ENCODE data around the gene SMOC1. TPM values are rescaled to one million over a fixed set of nuclear protein-coding genes. Genes with fewer than 3 reads are reported as not detected.
A peak's percentile ranks its signal among the peaks of the same experiment; 100 is the strongest.

The SMOC1 gene
- total and polyA plus RNA-seq, 2 donors (not counting 1 experiment from before 2014, with no cell fraction given): 0.06 TPM; not detected in 1

- H3K79me2 ChIP-seq (ENCODE audit: control insufficient read depth, insufficient read depth, low read length): no peaks in the 10 kb centered on the region
- H3K9ac ChIP-seq (ENCODE audit: insufficient read depth, low read length): no peak overlapping the region
- DNase-seq (ENCODE audit: low read depth in 2 of 2): no peak
- no peaks in the 10 kb centered on the region for H4K20me1 ChIP-seq (ENCODE audit: control insufficient read depth, extremely low read depth, insufficient read depth, low read length)
- no peak overlapping the region for H3K27ac ChIP-seq (ENCODE audit: insufficient read depth, low read length)
- no peaks in the 10 kb centered on the region for H3K36me3 ChIP-seq (ENCODE audit: control insufficient read depth, insufficient read depth, low read length)
- no peak overlapping the region for H3K4me2 ChIP-seq (ENCODE audit: extremely low read depth, insufficient read depth, low read length)
- H3K4me1 ChIP-seq (ENCODE audit: control insufficient read depth, extremely low read depth, insufficient read depth, low read length): no peaks in the 10 kb centered on the region
- no peaks in the 10 kb centered on the region for H3K27me3 ChIP-seq (ENCODE audit: control insufficient read depth, insufficient read depth, low read length)
- H2AFZ ChIP-seq (ENCODE audit: low read length): no peak overlapping the region
- TF ChIP-seq EZH2 (IDR thresholded peaks at IDR 0.05; ENCODE audit: low read length, missing control alignments) (no peak), CTCF (conservative IDR thresholded peaks at IDR 0.05 in 1 of 2, IDR thresholded peaks at IDR 0.05 in 1 of 2; ENCODE audit: low read depth in 1 of 2, low read length in 2 of 2) (no peak)
- H3K4me3 ChIP-seq (replicated peaks in 1 of 4; ENCODE audit: control extremely low read depth in 1 of 4, insufficient read depth in 1 of 4, low read depth in 3 of 4, low read length in 4 of 4): no peak overlapping the region
- no peaks in the 10 kb centered on the region for H3K9me3 ChIP-seq (ENCODE audit: control insufficient read depth, insufficient read depth, low read depth, low read length)
Measured at GRCh38 chr14:69994002-69994401, 114.8 kb downstream of the SMOC1 start.

GRCh38 chr14:69996216-69996615, 117.0 kb downstream of the SMOC1 start:
- Histone ChIP-seq H3K9ac (ENCODE audit: insufficient read depth, low read length) (no peak overlapping the region), H3K4me1 (ENCODE audit: control insufficient read depth, extremely low read depth, insufficient read depth, low read length) (no peaks in the 10 kb centered on the region)

GRCh38 chr14:69997849-69998248, 118.6 kb downstream of the SMOC1 start:
- Histone ChIP-seq H2AFZ (ENCODE audit: low read length) (no peak overlapping the region), H3K9me3 (ENCODE audit: control insufficient read depth, insufficient read depth, low read depth, low read length) (no peaks in the 10 kb centered on the region), H3K27me3 (ENCODE audit: control insufficient read depth, insufficient read depth, low read length) (no peaks in the 10 kb centered on the region), H3K4me3 (replicated peaks in 1 of 4; ENCODE audit: control extremely low read depth in 1 of 4, insufficient read depth in 1 of 4, low read depth in 3 of 4, low read length in 4 of 4) (no peak overlapping the region), H3K79me2 (ENCODE audit: control insufficient read depth, insufficient read depth, low read length) (no peaks in the 10 kb centered on the region), H3K36me3 (ENCODE audit: control insufficient read depth, insufficient read depth, low read length) (no peaks in the 10 kb centered on the region), H4K20me1 (ENCODE audit: control insufficient read depth, extremely low read depth, insufficient read depth, low read length) (no peaks in the 10 kb centered on the region), H3K27ac (ENCODE audit: insufficient read depth, low read length) (no peak overlapping the region), H3K4me2 (ENCODE audit: extremely low read depth, insufficient read depth, low read length) (no peak overlapping the region), H3K9ac (ENCODE audit: insufficient read depth, low read length) (no peak overlapping the region), H3K4me1 (ENCODE audit: control insufficient read depth, extremely low read depth, insufficient read depth, low read length) (no peaks in the 10 kb centered on the region)
- peak; percentile 75 to 93 for DNase-seq (ENCODE audit: low read depth in 2 of 2)
- TF ChIP-seq CTCF (conservative IDR thresholded peaks at IDR 0.05 in 1 of 2, IDR thresholded peaks at IDR 0.05 in 1 of 2; ENCODE audit: low read depth in 1 of 2, low read length in 2 of 2): no peak
- TF ChIP-seq EZH2 (IDR thresholded peaks at IDR 0.05; ENCODE audit: low read length, missing control alignments): no peak

More at GRCh38 chr14:69996216-69996615, 117.0 kb downstream of the SMOC1 start:
- TF ChIP-seq EZH2 (IDR thresholded peaks at IDR 0.05; ENCODE audit: low read length, missing control alignments): no peak
- no peak for TF ChIP-seq CTCF (conservative IDR thresholded peaks at IDR 0.05 in 1 of 2, IDR thresholded peaks at IDR 0.05 in 1 of 2; ENCODE audit: low read depth in 1 of 2, low read length in 2 of 2)
- H3K27ac ChIP-seq (ENCODE audit: insufficient read depth, low read length): no peak overlapping the region
- H4K20me1 ChIP-seq (ENCODE audit: control insufficient read depth, extremely low read depth, insufficient read depth, low read length): no peaks in the 10 kb centered on the region
- H3K79me2 ChIP-seq (ENCODE audit: control insufficient read depth, insufficient read depth, low read length): no peaks in the 10 kb centered on the region
- H3K36me3 ChIP-seq (ENCODE audit: control insufficient read depth, insufficient read depth, low read length): no peaks in the 10 kb centered on the region
- no peak overlapping the region for H3K4me2 ChIP-seq (ENCODE audit: extremely low read depth, insufficient read depth, low read length)
- H3K4me3 ChIP-seq (replicated peaks in 1 of 4; ENCODE audit: control extremely low read depth in 1 of 4, insufficient read depth in 1 of 4, low read depth in 3 of 4, low read length in 4 of 4): no peak overlapping the region
- no peak overlapping the region for H2AFZ ChIP-seq (ENCODE audit: low read length)
- H3K27me3 ChIP-seq (ENCODE audit: control insufficient read depth, insufficient read depth, low read length): no peaks in the 10 kb centered on the region
- peak; percentile 49 to 55 for DNase-seq (ENCODE audit: low read depth in 2 of 2)
- H3K9me3 ChIP-seq (ENCODE audit: control insufficient read depth, insufficient read depth, low read depth, low read length): no peaks in the 10 kb centered on the region

Data from fibroblast of lung (primary cell).